Upper lobe of right lung (tissue), 1 donor: ENCODE measurements around the gene RBM10. TPM values are rescaled to one million over a fixed set of nuclear protein-coding genes. Genes with fewer than 3 reads are reported as not detected.

Experiments
- ATAC-seq: fragments of 200-7000 bp; cut with Tn5 transposase; one replicate; pipeline ENCODE4 v1.9.1; 2020; ENCODE audit warnings: mild to moderate bottlenecking, moderate library complexity
- DNase-seq: peaks from one replicate; pipeline ENCODE4 v3.0.0-alpha.2; 2020
- H3K27ac ChIP-seq: fragments of 200-600 bp; one replicate; pipeline ENCODE4 v1.8.0; 2022
- H3K27me3 ChIP-seq: fragments of 200-600 bp; one replicate; pipeline ENCODE4 v1.8.0; 2022; ENCODE audit warnings: mild to moderate bottlenecking
- H3K36me3 ChIP-seq: fragments of 200-600 bp; one replicate; pipeline ENCODE4 v1.8.0; 2022
- H3K4me1 ChIP-seq: fragments of 200-600 bp; one replicate; pipeline ENCODE4 v1.8.0; 2022
- H3K4me3 ChIP-seq: fragments of 200-600 bp; one replicate; pipeline ENCODE4 v1.8.0; 2022; ENCODE audit warnings: mild to moderate bottlenecking
- H3K9me3 ChIP-seq: fragments of 200-600 bp; one replicate; pipeline ENCODE4 v1.8.0; 2022
- CTCF ChIP-seq: fragments of 200-600 bp; IDR thresholded peaks from one replicate; pipeline ENCODE4 v1.8.0; 2022; ENCODE audit warnings: antibody characterized with exemption
- intact Hi-C: fragments of 100-400 bp; cut with DNase I; formaldehyde crosslinking; loops from one replicate; pipeline ENCODE4 v1.11.0; 2022
- total RNA-seq: library from RNA; stranded (reverse); fragmentation: NEBNext Ultra II Directional; extraction: Animal tissue kit (Norgen Biotek cat#: 25700); gene quantifications from one replicate; pipeline ENCODE4 v1.2.1, GENCODE V29; 2021
- donor health status: DM: no; HTN: yes; CAD: no; lungs with severe emphysema.

RBM10 gene
- total RNA-seq, 1 donor from 2014 or later, result 31.9 TPM

- peak; percentile 95 for DNase-seq
- H3K4me1 ChIP-seq, result no peaks in the 10 kb centered on the region
- H3K27me3 ChIP-seq, result no peaks in the 10 kb centered on the region
- peaks cover 19% of the 10 kb centered on the region for H3K36me3 ChIP-seq
- peak overlapping the region; percentile 99 for H3K27ac ChIP-seq
- ATAC-seq, result peak; percentile 91
- H3K9me3 ChIP-seq, result no peaks in the 10 kb centered on the region
- intact Hi-C loops, result no loop called here
- peak overlapping the region; percentile 60 for H3K4me3 ChIP-seq
- no peak for TF ChIP-seq CTCF
These were observed 72.8 kb downstream of the RBM10 start for GRCh38 chrX:47217852-47218279.

GRCh38 chrX:47218280-47218919 is 73.4 kb downstream of the RBM10 start, which contains the start of gene CDK16:
Gene CDK16, plus strand, starts transcription at chrX:47218681. Its CDS starts 4,877 bp downstream, at chrX:47223558.
- TF ChIP-seq CTCF, result no peak
- Histone ChIP-seq H3K4me3 (peak within 1 kb of the TSS; percentile 60), H3K27ac (peak within 1 kb of the TSS; percentile 99), H3K27me3 (no peaks in the 10 kb centered on the region), H3K4me1 (no peaks in the 10 kb centered on the region), H3K9me3 (no peaks in the 10 kb centered on the region), H3K36me3 (peaks cover 13% of the 10 kb centered on the region)
- DNase-seq (peak; percentile 86), ATAC-seq (peak; percentile 73)
- intact Hi-C loops, result no loop called here

- ATAC-seq, result peak; percentile 25
- intact Hi-C loops, result no loop called here
- H3K4me3 ChIP-seq, result peak overlapping the region; percentile 60
These were observed 74.1 kb downstream of the RBM10 start for GRCh38 chrX:47218920-47219815.

GRCh38 chrX:47221756-47222155 is 76.7 kb downstream of the RBM10 start:
- no peak for ATAC-seq
- DNase-seq, result no peak
- intact Hi-C loops, result no loop called here
- Histone ChIP-seq H3K4me1 (no peaks in the 10 kb centered on the region), H3K27me3 (no peaks in the 10 kb centered on the region), H3K36me3 (peaks cover 30% of the 10 kb centered on the region), H3K4me3 (no peak overlapping the region), H3K27ac (no peak overlapping the region), H3K9me3 (no peaks in the 10 kb centered on the region)
- no peak for TF ChIP-seq CTCF

More at GRCh38 chrX:47218920-47219815, 74.1 kb downstream of the RBM10 start:
- H3K4me1 ChIP-seq, result no peaks in the 10 kb centered on the region
- peak overlapping the region; percentile 99 for H3K27ac ChIP-seq
- no peak for TF ChIP-seq CTCF
- H3K36me3 ChIP-seq, result peaks cover 17% of the 10 kb centered on the region
- no peaks in the 10 kb centered on the region for H3K27me3 ChIP-seq
- DNase-seq, result peak; percentile 79
- H3K9me3 ChIP-seq, result no peaks in the 10 kb centered on the region

- Histone ChIP-seq H3K4me3 (no peak overlapping the region), H3K27ac (no peak overlapping the region), H3K27me3 (no peaks in the 10 kb centered on the region), H3K36me3 (peaks cover 41% of the 10 kb centered on the region), H3K4me1 (no peaks in the 10 kb centered on the region), H3K9me3 (no peaks in the 10 kb centered on the region)
- DNase-seq (no peak), ATAC-seq (no peak)
- intact Hi-C loops, result no loop called here
- no peak for TF ChIP-seq CTCF
These were observed 77.8 kb downstream of the RBM10 start for GRCh38 chrX:47222751-47223350.
